ENCODE measurements around the gene POU3F2.

The POU3F2 gene

GRCh38 chr6:98844244-98845210, 10.2 kb downstream of the POU3F2 start:
- DNase-seq = no peak

- peak; percentile 52 for DNase-seq
Measured at GRCh38 chr6:98845211-98846020, 11.0 kb downstream of the POU3F2 start.

- no peak for DNase-seq
Measured at GRCh38 chr6:98846021-98846380, 11.6 kb downstream of the POU3F2 start.

- DNase-seq = no peak
Measured at GRCh38 chr6:98847416-98847778, 13.0 kb downstream of the POU3F2 start.

GRCh38 chr6:98847779-98848538, 13.6 kb downstream of the POU3F2 start:
- DNase-seq = no peak

GRCh38 chr6:98848539-98849242, 14.3 kb downstream of the POU3F2 start:
- DNase-seq = no peak

- DNase-seq = no peak
Measured at GRCh38 chr6:98864497-98864896, 30.1 kb downstream of the POU3F2 start.

- peak; percentile 52 for DNase-seq
Measured at GRCh38 chr6:98871057-98871456, 36.7 kb downstream of the POU3F2 start.

- no peak for DNase-seq
Measured at GRCh38 chr6:98871821-98872220, 37.4 kb downstream of the POU3F2 start.

GRCh38 chr6:98875375-98875774, 41.0 kb downstream of the POU3F2 start:
- DNase-seq = no peak

GRCh38 chr6:98877250-98877649, 42.9 kb downstream of the POU3F2 start:
- DNase-seq = no peak

GRCh38 chr6:98880486-98880885, 46.1 kb downstream of the POU3F2 start:
- DNase-seq = no peak

GRCh38 chr6:98885330-98885729, 51.0 kb downstream of the POU3F2 start:
- no peak for DNase-seq

- DNase-seq = no peak
Measured at GRCh38 chr6:98887650-98888049, 53.3 kb downstream of the POU3F2 start.

All from DMS79 (cell line).